ENCODE measurements around the gene SMAP1.
"Not testable (repeated sequence)": the region's sequence is repeated elsewhere in the genome, so short reads cannot be mapped to it uniquely, and the experiment has no call there.

SMAP1 gene

DNA sequence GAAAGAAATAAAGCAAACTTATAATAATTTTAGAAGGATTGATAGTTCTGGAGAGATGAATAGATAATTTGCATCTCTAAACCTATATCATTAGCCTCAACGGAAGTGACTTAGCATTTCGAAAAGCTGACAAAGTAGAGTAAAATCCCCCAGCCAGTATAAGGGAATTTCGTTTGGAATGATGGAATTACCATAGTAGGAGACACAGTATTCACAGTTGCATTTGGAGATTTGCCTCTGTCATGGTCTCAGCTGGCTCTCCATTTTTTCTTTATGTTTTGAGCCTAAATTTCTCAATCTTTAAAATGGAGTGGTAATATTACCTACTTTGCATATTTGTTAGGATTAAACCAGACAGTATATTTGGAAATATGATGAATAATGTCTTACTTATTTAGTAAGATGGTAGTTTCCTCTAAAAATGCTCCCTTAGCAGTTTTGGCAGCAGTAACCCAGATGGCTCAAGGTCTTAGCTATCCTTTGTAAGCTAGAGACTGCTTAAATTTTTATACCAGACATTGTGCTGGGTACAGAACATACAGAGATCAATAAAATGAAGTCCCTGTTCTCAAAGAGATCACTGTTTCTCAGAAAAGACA is 58.2 kb downstream of the SMAP1 start:
- TF ChIP-seq, protein P1, sequence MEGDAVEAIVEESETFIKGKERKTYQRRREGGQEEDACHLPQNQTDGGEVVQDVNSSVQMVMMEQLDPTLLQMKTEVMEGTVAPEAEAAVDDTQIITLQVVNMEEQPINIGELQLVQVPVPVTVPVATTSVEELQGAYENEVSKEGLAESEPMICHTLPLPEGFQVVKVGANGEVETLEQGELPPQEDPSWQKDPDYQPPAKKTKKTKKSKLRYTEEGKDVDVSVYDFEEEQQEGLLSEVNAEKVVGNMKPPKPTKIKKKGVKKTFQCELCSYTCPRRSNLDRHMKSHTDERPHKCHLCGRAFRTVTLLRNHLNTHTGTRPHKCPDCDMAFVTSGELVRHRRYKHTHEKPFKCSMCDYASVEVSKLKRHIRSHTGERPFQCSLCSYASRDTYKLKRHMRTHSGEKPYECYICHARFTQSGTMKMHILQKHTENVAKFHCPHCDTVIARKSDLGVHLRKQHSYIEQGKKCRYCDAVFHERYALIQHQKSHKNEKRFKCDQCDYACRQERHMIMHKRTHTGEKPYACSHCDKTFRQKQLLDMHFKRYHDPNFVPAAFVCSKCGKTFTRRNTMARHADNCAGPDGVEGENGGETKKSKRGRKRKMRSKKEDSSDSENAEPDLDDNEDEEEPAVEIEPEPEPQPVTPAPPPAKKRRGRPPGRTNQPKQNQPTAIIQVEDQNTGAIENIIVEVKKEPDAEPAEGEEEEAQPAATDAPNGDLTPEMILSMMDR (IDR thresholded peaks at IDR 0.05) = no peak
- Histone ChIP-seq H3K36me3 (no peaks in the 10 kb centered on the region), H3K27me3 (no peaks in the 10 kb centered on the region), H3K4me3 (no peak overlapping the region), H3K4me1 (peaks cover 0 to 8% (median 0%) of the 10 kb centered on the region in 4 donors), H3K27ac (no peak overlapping the region), H3K9me3 (no peaks in the 10 kb centered on the region)
- intact Hi-C loops (cut with DNase I; ENCODE audit: low total_unique reads) = no loop called here
- DNase-seq = no peak

GRCh38 chr6:70734381-70734780 is 66.7 kb downstream of the SMAP1 start:
- no peak for DNase-seq
- Histone ChIP-seq H3K4me1 (no peaks in the 10 kb centered on the region), H3K27me3 (no peaks in the 10 kb centered on the region), H3K36me3 (peaks cover 7 to 21% (median 9%) of the 10 kb centered on the region in 3 donors), H3K4me3 (no peak overlapping the region), H3K9me3 (no peaks in the 10 kb centered on the region), H3K27ac (no peak overlapping the region)
- intact Hi-C loops (cut with DNase I; ENCODE audit: low total_unique reads) = no loop called here
- TF ChIP-seq, protein P1 (IDR thresholded peaks at IDR 0.05) = no peak

GRCh38 chr6:70734979-70735378 is 67.3 kb downstream of the SMAP1 start:
- intact Hi-C loops (cut with DNase I; ENCODE audit: low total_unique reads) = no loop called here
- peaks cover 7 to 21% (median 9%) of the 10 kb centered on the region in 3 donors for H3K36me3 ChIP-seq
- H3K27me3 ChIP-seq = no peaks in the 10 kb centered on the region
- DNase-seq = no peak
- H3K9me3 ChIP-seq = no peaks in the 10 kb centered on the region
- TF ChIP-seq, protein P1 (IDR thresholded peaks at IDR 0.05) = no peak
- no peak overlapping the region for H3K4me3 ChIP-seq
- H3K4me1 ChIP-seq = no peaks in the 10 kb centered on the region
- no peak overlapping the region for H3K27ac ChIP-seq

GRCh38 chr6:70735513-70735912 is 67.8 kb downstream of the SMAP1 start:
- no peaks in the 10 kb centered on the region for H3K9me3 ChIP-seq
- H3K27ac ChIP-seq = no peak overlapping the region
- TF ChIP-seq, protein P1 (IDR thresholded peaks at IDR 0.05) = no peak
- peaks cover 7 to 21% (median 9%) of the 10 kb centered on the region in 3 donors for H3K36me3 ChIP-seq
- H3K4me3 ChIP-seq = no peak overlapping the region
- DNase-seq = no peak
- H3K4me1 ChIP-seq = no peaks in the 10 kb centered on the region
- intact Hi-C loops (cut with DNase I; ENCODE audit: low total_unique reads) = no loop called here
- H3K27me3 ChIP-seq = no peaks in the 10 kb centered on the region

- intact Hi-C loops (cut with DNase I; ENCODE audit: low total_unique reads) = no loop called here
- Histone ChIP-seq H3K4me3 (no peak overlapping the region), H3K27me3 (no peaks in the 10 kb centered on the region), H3K36me3 (peaks cover 9 to 17% (median 16%) of the 10 kb centered on the region in 3 donors), H3K27ac (no peak overlapping the region), H3K9me3 (no peaks in the 10 kb centered on the region), H3K4me1 (no peaks in the 10 kb centered on the region)
- DNase-seq = no peak
- TF ChIP-seq, protein P1 (IDR thresholded peaks at IDR 0.05) = no peak
These were observed 70.3 kb downstream of the SMAP1 start for GRCh38 chr6:70738028-70738427.

- H3K4me1 ChIP-seq = no peaks in the 10 kb centered on the region
- H3K36me3 ChIP-seq = peaks cover 2 to 11% (median 11%) of the 10 kb centered on the region in 3 donors
- H3K27me3 ChIP-seq = no peaks in the 10 kb centered on the region
- no peak for DNase-seq
- no peak overlapping the region for H3K27ac ChIP-seq
- H3K4me3 ChIP-seq = no peak overlapping the region
- no peaks in the 10 kb centered on the region for H3K9me3 ChIP-seq
- intact Hi-C loops (cut with DNase I; ENCODE audit: low total_unique reads) = no loop called here
- TF ChIP-seq, protein P1 (IDR thresholded peaks at IDR 0.05) = no peak
These were observed 71.9 kb downstream of the SMAP1 start for GRCh38 chr6:70739534-70739933.

DNA sequence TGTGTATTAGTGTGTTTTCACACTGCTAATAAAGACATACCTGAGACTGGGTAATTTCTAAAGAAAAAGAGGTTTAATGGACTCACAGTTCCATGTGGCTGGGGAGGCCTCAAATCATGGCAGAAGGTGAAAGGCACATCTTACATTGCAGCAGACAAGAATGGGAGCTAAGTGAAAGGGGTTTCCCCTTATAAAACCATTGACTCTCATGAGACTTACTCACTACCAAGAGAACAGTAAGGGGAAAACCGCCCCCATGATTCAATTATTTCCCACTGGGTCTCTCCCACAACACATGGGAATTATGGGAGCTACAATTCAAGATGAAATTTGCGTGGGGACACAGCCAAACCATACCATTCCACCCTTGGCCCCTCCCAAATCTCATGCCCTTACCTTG is 73.1 kb downstream of the SMAP1 start:
- H3K4me3 ChIP-seq; DNase-seq; H3K27me3 ChIP-seq; H3K27ac ChIP-seq; H3K36me3 ChIP-seq; H3K4me1 ChIP-seq; intact Hi-C loops (cut with DNase I; ENCODE audit: low total_unique reads); H3K9me3 ChIP-seq: not testable (repeated sequence)

GRCh38 chr6:70742462-70742861 is 74.8 kb downstream of the SMAP1 start:
- H3K4me1 ChIP-seq; H3K4me3 ChIP-seq; H3K27ac ChIP-seq; H3K9me3 ChIP-seq; intact Hi-C loops (cut with DNase I; ENCODE audit: low total_unique reads); DNase-seq; H3K36me3 ChIP-seq; H3K27me3 ChIP-seq: not testable (repeated sequence)
